HEK293T (cell line): ENCODE results near the gene RNF111.

ENCODE experiments used
- ARNT ChIP-seq: fragments of 450-650 bp; IDR thresholded peaks from 2 replicates; pipeline ENCODE4 v1.6.1; 2017; ENCODE audit warnings: mild to moderate bottlenecking
- ELF4 ChIP-seq: fragments of 450-650 bp; IDR thresholded peaks from 2 replicates; pipeline ENCODE4 v1.6.1; 2017; ENCODE audit warnings: antibody characterized with exemption
- FOXA1 ChIP-seq: fragments of 450-650 bp; IDR thresholded peaks from 2 replicates; pipeline ENCODE4 v1.6.1; 2016; ENCODE audit warnings: mild to moderate bottlenecking
- FOXK2 ChIP-seq: fragments of 450-650 bp; IDR thresholded peaks from 2 replicates; pipeline ENCODE4 v1.6.1; 2016; ENCODE audit warnings: mild to moderate bottlenecking
- FOXM1 ChIP-seq: fragments of 450-650 bp; IDR thresholded peaks from 2 replicates; pipeline ENCODE4 v1.6.1; 2017; ENCODE audit warnings: mild to moderate bottlenecking, borderline replicate concordance
- HDGF ChIP-seq: fragments of 450-650 bp; IDR thresholded peaks from 2 replicates; pipeline ENCODE4 v1.6.1; 2017; ENCODE audit warnings: antibody characterized with exemption, borderline replicate concordance
- LEF1 ChIP-seq: fragments of 450-650 bp; IDR thresholded peaks from 2 replicates; pipeline ENCODE4 v1.6.1; 2017; ENCODE audit warnings: mild to moderate bottlenecking, borderline replicate concordance
- NFRKB ChIP-seq: fragments of 450-650 bp; IDR thresholded peaks from 2 replicates; pipeline ENCODE4 v1.6.1; 2016; ENCODE audit warnings: mild to moderate bottlenecking, moderate library complexity
- PKNOX1 ChIP-seq: fragments of 450-650 bp; IDR thresholded peaks from 2 replicates; pipeline ENCODE4 v1.6.1; 2016
- SP1 ChIP-seq: fragments of 450-650 bp; IDR thresholded peaks from 2 replicates; pipeline ENCODE4 v1.6.1; 2017
- ZNF384 ChIP-seq: fragments of 450-650 bp; IDR thresholded peaks from 2 replicates; pipeline ENCODE4 v1.6.1; 2016

GRCh38 chr15:59053482-59053881 lies 66.0 kb downstream of the RNF111 start:
- TF ChIP-seq PKNOX1 = no peak
- TF ChIP-seq FOXK2 = no peak
- TF ChIP-seq FOXM1 = no peak
- TF ChIP-seq ZNF384 = no peak
- TF ChIP-seq LEF1 = no peak
- TF ChIP-seq ELF4 = no peak
- no peak for TF ChIP-seq FOXA1
- no peak for TF ChIP-seq NFRKB
- no peak for TF ChIP-seq HDGF
- no peak for TF ChIP-seq SP1
- no peak for TF ChIP-seq ARNT
